Heart left ventricle (tissue), 16 donors: Measurements from ENCODE around the gene MYD88. TPM values are rescaled to one million over a fixed set of nuclear protein-coding genes. Genes with fewer than 3 reads are reported as not detected.

Experiments
- ATAC-seq, 4 donors: fragments of 200-7000 bp; cut with Tn5 transposase; one replicate each; pipeline ENCODE4 v1.9.1; 2020 to 2022; ENCODE audit warnings: moderate library complexity in 4 of 4, mild to moderate bottlenecking in 3 of 4, moderate number of reproducible peaks in 1 of 4
- DNase-seq, 5 donors: peaks; one replicate each; pipeline ENCODE4 v3.0.0-alpha.2; 2020
- H3K27ac ChIP-seq, 12 donors: fragments of 200-600 bp; sonication (generic) in 4 of 12; one replicate each; pipeline versions ENCODE4 v1.5.0 to v1.8.0; 2016 to 2022; ENCODE audit warnings: mild to moderate bottlenecking in 2 of 12
- H3K27me3 ChIP-seq, 9 donors: fragments of 200-600 bp; sonication (generic) in 2 of 9; one replicate each; pipeline versions ENCODE4 v1.5.1 to v1.8.0; 2016 to 2022; ENCODE audit warnings: mild to moderate bottlenecking in 3 of 9
- H3K36me3 ChIP-seq, 9 donors: fragments of 200-600 bp; sonication (generic) in 2 of 9; one replicate each; pipeline versions ENCODE4 v1.5.0 to v1.8.0; 2018 to 2022; ENCODE audit warnings: mild to moderate bottlenecking in 2 of 9
- H3K4me1 ChIP-seq, 12 donors: fragments of 200-600 bp; sonication (generic) in 4 of 12; one replicate each; pipeline versions ENCODE4 v1.5.0 to v1.8.0; 2016 to 2022; ENCODE audit warnings: mild to moderate bottlenecking in 3 of 12
- H3K4me3 ChIP-seq, 12 donors: fragments of 200-600 bp; sonication (generic) in 4 of 12; one replicate each; pipeline versions ENCODE4 v1.5.0 to v1.8.0; 2017 to 2022; ENCODE audit warnings: mild to moderate bottlenecking in 9 of 12, moderate library complexity in 4 of 12
- H3K9me3 ChIP-seq, 12 donors: fragments of 200-600 bp; sonication (generic) in 4 of 12; one replicate each; pipeline versions ENCODE4 v1.5.0 to v1.8.0; 2016 to 2022; ENCODE audit warnings: mild to moderate bottlenecking in 1 of 12
- CTCF ChIP-seq, 12 donors: fragments of 200-600 bp; sonication (generic) in 4 of 12; IDR thresholded peaks; one replicate each; pipeline versions ENCODE4 v1.5.0 to v1.8.0; 2018 to 2022; ENCODE audit warnings: antibody characterized with exemption in 12 of 12, mild to moderate bottlenecking in 5 of 12
- POLR2A ChIP-seq, 2 donors: fragments of 450-650 bp; IDR thresholded peaks; one replicate each; pipeline ENCODE4 v1.6.1; 2017; ENCODE audit warnings: antibody characterized with exemption in 2 of 2, mild to moderate bottlenecking in 2 of 2, moderate library complexity in 2 of 2
- WGBS, 4 donors: extraction: QIAGEN DNeasy Blood & Tissue Kit in 2 of 4; methylation state at CpG; one replicate each; pipeline versions ENCODE4 v1.1.5 to v1.1.7; 2013 to 2018; 5-methylcytosine and 5-hydroxymethylcytosine counted together
- intact Hi-C, 10 donors: fragments of 100-400 bp; cut with DNase I; formaldehyde crosslinking; loops; one replicate each; pipeline versions ENCODE4 v1.11.1 to v1.14.2; 2022
- polyA plus RNA-seq, 2 donors: library from polyadenylated mRNA; stranded (reverse); fragments of 200-250 nt; gene quantifications; one replicate each; pipeline ENCODE4 v1.2.3, GENCODE V29; 2013
- total RNA-seq, 9 donors: library from RNA; depleted of rRNA in 2 of 9; stranded (reverse); fragments of >200 nt in 2 of 9; fragmentation: NEBNext Ultra II Directional in 3 of 9; extraction: Animal tissue kit (Norgen Biotek cat#: 25700) in 3 of 9; gene quantifications; one replicate each; pipeline versions ENCODE4 v1.1.0 to v1.2.4, GENCODE V29; 2016 to 2023
- donor health status: ischemic (EF 13 %, LVEDD 7.1; RV severe dilation, severe dysfunction).
- donor health status: healthy with polysubstance abuse.
- donor health status: DM: no; HTN: yes; CAD: no.
- donor health status: DM: no; HTN: no; CAD: no.
- donor health status: ischemic (EF 25% LVEDD 6.9; RV normal size, moderate dysfunction).
- donor health status: ischemic (EF 25% LVEDD 5.7; RV mildly dilated, moderate dysfunction).
- donor health status: healthy.
- donor health status: DM: yes; HTN: yes; CAD: no.
- donor health status: ischemic (EF 35%, LVEDD 5.7; RV mildly dilated, moderate dysfunction).
- donor health status: nonischemic (EF 11% LVEDD 7.7; RV severe dilation, severe dysfunction).
- donor health status: DM: yes; HTN: yes; CAD: no.
- donor health status: PGD.
- donor health status: ischemic (EF 29% LVEDD 5.4; RV normal size, mild dysfunction).
- donor health status: nonischemic (EF 23%, LVEDD 6.1; RV moderate dilation, normal function).

The MYD88 gene
- total and polyA plus RNA-seq, 11 donors: 3.7 to 47.2 (median 8.2) TPM

- ATAC-seq: no peak
- Histone ChIP-seq H3K27me3 (peaks cover 0 to 4% (median 0%) of the 10 kb centered on the region in 9 donors), H3K27ac (no peak overlapping the region), H3K4me1 (no peaks in the 10 kb centered on the region), H3K4me3 (no peak overlapping the region), H3K36me3 (no peaks in the 10 kb centered on the region), H3K9me3 (no peaks in the 10 kb centered on the region)
- WGBS, 4 donors: 86 to 93% (median 87%) methylated on average over 1 to 3 of the region's 3 CpGs
- intact Hi-C loops: no loop called here
- TF ChIP-seq POLR2A (IDR thresholded peaks at IDR 0.05) (no peak), CTCF (IDR thresholded peaks at IDR 0.05) (no peak)
- no peak for DNase-seq
Measured at GRCh38 chr3:38094999-38095398, 43.5 kb upstream of the MYD88 start.

- no peak for ATAC-seq
Measured at GRCh38 chr3:38095669-38096483, 42.6 kb upstream of the MYD88 start.

DNA sequence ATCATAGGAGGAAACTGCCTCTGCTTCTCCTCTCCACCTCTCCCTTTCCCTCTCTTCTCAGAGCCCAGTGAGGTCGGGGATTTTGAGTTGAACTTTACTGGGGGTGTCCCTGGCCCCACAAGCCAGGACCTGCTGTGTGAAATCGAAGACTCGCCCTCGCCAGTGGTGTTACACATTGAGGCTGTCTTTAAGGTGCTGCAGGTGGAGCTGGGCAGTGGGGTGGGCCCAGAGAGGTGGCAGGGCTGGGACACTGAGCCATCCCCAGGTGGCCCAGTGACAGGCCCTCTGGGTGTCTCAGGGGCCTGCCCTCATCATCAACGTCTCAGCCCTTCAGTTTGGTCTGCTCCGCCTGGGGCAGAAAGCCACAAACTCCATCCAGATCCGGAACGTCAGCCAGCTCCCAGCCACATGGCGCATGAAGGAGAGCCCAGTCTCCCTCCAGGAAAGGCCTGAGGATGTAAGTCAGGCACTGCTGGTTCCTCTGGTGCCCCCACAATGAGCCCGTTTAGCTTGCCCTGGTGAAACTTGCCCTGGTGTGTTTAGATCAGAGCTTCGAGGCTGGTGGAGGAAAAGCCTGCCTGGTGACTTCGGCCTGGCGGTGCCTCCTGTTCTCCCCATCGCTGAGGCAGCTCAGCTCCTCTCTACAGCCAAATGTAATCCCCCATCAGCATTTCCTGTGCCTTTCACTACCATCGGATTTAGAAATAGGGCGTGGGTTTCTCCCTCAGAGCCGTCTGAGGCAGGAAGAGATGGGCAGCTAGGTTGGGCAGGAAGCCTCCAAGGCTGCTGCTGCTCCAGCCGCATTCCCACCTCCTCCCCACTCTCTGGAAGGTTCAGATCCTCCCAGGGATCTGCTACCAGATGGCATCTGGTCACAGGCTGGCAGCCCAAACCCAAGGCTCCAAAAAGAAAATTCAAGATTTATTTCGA is 40.8 kb upstream of the MYD88 start:
- no peak for ATAC-seq

More at GRCh38 chr3:38095669-38096483, 42.6 kb upstream of the MYD88 start:
- no peak for TF ChIP-seq POLR2A (IDR thresholded peaks at IDR 0.05)
- no peak for TF ChIP-seq CTCF (IDR thresholded peaks at IDR 0.05)
- Histone ChIP-seq H3K9me3 (no peaks in the 10 kb centered on the region), H3K27me3 (peaks cover 0 to 4% (median 0%) of the 10 kb centered on the region in 9 donors), H3K27ac (no peak overlapping the region), H3K4me1 (no peaks in the 10 kb centered on the region), H3K4me3 (no peak overlapping the region), H3K36me3 (no peaks in the 10 kb centered on the region)
- intact Hi-C loops: no loop called here
- DNase-seq: no peak
- 77 to 95% (median 86%) methylated on average over 4 to 6 of the region's 6 CpGs for WGBS, 4 donors

More for the DNA sequence above, 40.8 kb upstream of the MYD88 start:
- Histone ChIP-seq H3K27me3 (peaks cover 0 to 4% (median 0%) of the 10 kb centered on the region in 9 donors), H3K9me3 (no peaks in the 10 kb centered on the region), H3K4me3 (no peak overlapping the region), H3K27ac (no peak overlapping the region), H3K36me3 (no peaks in the 10 kb centered on the region), H3K4me1 (peaks cover 0 to 8% (median 0%) of the 10 kb centered on the region in 12 donors)
- intact Hi-C loops: no loop called here
- TF ChIP-seq POLR2A (IDR thresholded peaks at IDR 0.05) (no peak), CTCF (IDR thresholded peaks at IDR 0.05) (no peak)
- 70 to 83% (median 77%) methylated on average over 9 to 19 of the region's 19 CpGs for WGBS, 4 donors
- DNase-seq: no peak
